Lung microvascular endothelial cell (primary cell): ENCODE measurements around the gene SYNE3. TPM values are rescaled to one million over a fixed set of nuclear protein-coding genes. Genes with fewer than 3 reads are reported as not detected.

Experiments
- DNase-seq, 2 donors: peaks; one replicate each; pipeline versions ENCODE4 v3.0.0 to v3.0.0-alpha.2; 2010; ENCODE audit warnings: low read depth in 2 of 2
- total RNA-seq: library from RNA; depleted of rRNA; stranded (reverse); fragments of >200 nt; gene quantifications from 2 replicates; pipeline ENCODE4 v1.2.1, GENCODE V29; 2014

The SYNE3 gene
- total RNA-seq, 1 donor from 2014 or later: 12.5 TPM

- DNase-seq: no peak
Observed at GRCh38 chr14:95540236-95540855, 23.9 kb upstream of the SYNE3 start.

DNA sequence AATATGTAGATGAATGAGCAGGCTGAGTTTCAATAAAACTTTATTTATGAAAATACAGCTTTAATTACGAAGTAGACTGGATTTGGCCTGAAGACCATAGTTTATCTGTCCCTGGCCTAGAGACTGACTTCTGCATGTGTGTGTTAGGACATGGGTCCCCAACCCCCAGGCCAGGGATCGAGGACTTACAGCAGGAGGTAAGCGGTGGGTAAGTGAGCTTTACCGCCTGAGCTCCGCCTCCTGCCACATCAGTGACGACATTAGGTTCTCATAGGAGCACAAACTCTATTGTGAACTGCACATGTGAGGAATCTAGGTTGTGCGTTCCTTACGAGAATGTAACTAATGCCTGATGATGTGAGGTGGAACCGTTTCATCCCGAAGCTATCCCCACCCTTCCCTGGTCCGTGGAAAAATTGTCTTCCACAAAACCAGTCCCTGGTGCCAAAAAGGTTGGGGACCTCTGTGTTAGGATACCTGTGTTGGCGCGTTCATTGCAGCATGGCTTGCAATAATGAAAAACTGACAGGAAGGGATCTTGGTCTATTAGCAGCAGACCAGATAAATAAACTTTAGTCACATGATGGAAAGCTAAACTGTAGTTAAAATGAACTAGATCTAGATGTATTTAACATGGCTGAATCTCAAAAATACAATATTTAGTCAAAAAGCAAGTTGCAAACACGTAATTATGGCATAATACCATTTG lies 22.5 kb upstream of the SYNE3 start:
- peak in 1 of 2 donors; percentile 17 for DNase-seq

DNA sequence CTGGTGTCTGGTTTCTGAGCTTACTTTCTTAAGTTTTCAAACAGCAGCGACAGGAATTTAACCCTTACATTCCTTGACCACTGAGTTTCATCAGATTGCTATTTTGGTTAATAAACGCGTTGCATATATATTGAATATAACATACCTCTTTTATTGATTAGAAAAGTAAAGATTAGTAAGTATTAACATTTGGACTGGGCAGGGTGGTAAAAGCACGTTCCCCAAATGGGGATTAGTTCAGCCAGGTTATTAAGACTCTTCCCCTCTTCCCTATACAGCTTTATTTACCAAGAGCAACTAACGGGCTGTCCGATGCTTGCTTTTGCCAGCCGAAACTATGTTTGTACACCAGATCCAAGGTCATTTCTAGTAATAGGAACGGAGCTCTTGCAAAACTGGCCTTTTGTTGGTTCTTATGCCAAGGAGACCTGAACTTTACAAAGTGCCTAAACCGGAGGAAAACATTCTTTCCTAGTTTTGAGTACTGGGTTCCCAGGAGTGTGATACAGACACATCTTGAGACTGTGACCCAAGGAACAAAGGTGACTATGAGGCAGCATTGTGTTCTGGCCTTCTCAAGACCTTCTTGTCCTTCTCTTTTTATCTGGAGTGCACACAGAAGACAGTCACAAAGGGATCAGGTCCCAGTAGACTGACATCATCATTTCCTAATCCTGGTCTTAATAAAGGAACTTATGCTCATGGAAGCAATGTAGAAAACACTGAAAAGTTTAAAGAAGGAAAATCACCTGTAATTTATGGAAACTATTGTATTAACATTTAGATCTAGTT lies 21.0 kb upstream of the SYNE3 start:
- no peak for DNase-seq

GRCh38 chr14:95536671-95537070 lies 20.2 kb upstream of the SYNE3 start:
- DNase-seq: no peak

DNA sequence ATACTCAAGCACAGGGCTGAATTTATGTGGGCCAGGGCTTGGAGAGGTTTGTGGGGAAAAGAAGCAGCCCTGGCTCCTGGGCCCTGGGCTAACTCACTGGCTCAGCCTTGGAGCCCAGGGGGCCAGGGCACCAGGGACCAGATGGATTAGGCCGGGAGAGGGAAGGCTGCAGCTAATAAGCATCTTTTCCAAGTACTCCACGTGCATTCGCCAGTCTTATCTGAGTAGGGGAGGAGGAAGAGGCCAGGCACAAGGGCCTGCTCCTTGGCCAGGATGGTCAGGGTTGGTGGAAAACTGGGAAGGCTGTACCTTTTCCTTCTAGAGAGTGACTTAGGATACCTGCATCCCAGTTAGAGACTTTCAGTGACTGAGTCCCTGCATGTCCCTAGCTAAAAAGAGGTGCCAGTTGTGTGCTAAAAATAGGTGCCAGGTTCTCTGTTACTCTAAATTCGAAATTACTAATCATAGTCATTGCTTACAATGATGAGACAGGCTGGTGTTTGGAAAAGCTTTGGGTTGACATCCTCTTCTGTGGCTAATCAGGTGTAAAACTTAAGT lies 19.7 kb upstream of the SYNE3 start:
- no peak for DNase-seq

DNA sequence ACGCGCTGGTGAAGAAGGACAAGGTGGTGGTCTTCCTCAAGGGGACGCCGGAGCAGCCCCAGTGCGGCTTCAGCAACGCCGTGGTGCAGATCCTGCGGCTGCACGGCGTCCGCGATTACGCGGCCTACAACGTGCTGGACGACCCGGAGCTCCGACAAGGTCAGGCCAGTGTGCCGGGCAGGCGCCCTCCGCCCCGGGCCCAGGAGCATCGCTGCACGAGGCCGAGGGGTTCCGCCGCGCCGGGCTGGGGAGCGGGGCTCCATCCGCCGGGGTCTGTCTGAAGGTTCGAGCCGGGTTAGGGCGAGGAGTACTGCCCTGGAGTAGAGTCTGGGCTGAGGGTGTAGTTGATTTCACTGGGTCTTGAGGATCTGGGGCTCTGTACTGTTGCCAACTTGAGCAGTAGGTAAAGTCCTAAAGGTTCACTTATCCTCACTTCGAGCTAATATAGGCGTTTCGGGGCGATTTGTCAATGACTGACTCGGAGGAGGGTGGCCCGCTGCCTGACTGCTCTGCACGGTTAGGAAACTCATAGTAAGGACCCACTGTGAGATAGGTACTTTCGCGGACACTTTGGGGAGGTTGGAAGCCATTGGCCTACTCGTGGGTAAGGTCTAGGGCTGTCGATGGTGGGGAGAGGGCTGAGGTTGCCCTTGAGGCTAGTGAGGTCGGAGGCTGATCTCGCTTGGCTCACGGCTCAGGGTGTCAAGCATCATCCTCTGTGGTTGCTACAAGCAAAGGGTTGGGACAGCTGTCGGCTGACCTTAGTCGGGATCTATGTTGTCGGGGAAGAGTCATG lies 19.0 kb upstream of the SYNE3 start:
- DNase-seq: peak in 1 of 2 donors; percentile 13

DNA sequence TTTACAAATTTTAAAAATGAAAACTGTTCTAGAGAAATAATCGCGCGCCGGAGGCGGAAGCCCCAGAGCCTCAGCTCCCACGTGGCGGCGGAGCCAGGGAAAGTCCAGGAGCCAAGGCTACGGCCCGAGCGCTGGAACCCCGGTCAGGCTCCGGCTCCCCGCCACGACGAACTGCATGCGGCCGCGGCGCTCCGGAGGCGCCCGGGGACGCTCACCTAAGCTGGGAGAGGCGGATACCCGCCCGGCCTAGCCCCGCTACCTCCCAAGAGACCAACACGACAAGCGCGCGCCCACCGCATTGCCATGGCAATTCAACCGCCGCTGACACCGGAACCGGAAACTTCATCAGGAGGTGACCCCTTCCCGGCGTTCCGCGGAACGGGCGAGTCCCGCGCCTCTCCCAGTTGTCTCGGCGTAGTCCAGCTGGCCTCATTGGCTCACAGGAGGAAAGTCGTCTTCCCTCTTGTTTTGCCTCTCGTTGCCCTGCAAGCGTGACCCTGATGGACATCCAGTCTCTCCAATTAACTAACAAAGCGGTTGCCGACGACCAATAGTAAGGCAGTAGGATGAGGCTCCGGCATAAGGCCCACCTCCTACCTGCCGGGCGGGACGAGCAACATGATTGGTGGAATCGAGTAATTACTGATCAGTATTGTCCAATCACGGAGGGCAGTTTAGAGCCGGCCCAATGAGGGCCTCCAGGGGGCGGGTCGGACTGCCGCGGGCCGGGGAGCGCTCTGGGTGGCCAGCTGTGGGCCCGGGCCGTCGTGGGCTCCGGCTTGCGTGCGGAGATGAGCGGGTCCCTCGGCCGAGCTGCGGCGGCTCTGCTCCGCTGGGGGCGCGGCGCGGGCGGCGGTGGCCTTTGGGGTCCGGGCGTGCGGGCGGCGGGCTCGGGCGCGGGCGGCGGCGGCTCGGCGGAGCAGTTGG lies 18.1 kb upstream of the SYNE3 start, which contains the start of gene GLRX5:
Gene GLRX5 (plus strand): TSS at position 752 of the 927 bp plus-strand sequence. CDS start 40 bp downstream, at position 792.
- peak; percentile 100 for DNase-seq

DNA sequence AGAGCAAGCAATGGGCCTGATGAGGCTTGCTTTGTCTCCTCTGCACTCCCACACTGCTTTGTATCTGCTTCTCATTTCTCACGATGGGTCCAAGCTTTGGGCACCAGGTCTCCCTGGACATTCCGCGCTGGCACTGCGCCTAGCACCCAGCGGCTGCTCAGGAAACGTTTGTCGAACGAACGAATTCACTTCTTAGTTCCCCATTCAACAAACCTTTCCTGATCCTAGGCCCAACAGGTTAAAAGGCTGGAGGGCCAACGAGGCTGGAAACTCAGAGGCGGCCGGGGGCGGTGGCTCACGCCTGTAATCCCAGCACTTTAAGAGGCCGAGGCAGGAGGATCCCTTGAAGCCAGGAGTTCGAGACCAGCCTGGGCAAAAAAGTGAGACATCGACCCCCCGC lies 17.4 kb upstream of the SYNE3 start:
- DNase-seq: peak in 1 of 2 donors; percentile 12

DNA sequence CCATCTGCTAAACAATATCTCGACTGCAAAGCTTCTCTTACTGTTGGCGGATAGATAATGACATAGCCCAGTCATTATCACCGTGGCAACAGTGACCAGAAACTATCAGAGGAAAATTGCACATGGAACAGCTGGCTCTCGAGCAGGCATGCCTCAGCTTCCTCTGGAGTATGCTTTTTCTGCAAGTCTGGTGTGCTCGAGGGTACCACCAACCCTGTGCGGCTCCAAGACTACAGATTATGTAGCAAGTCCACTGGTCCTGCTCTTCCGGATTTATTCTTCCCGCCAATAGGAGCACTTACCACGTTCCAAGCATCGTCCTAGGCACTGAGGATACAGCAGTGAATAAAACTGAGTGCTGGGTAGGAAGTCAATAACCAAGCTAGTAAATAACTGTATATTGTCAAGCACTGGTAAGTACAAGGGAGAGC lies 17.0 kb upstream of the SYNE3 start:
- peak; percentile 75 to 78 for DNase-seq

DNA sequence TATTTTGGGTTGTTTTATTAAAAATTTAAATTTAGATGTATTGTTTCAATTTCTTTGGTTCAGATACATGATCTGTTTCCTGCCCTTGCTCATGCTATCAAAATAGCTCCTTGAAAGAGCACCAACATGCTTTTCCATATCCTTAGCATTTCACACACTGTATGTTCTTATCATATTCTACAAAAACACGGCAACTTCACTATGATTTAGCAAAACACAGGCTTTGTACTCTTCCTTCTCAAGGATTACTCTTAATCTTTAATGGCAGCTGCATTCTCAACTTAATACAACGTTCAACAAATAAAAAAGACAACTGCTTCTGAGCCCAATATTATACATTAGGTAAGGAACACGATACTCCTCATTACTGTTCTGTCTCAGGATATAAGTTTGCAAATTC lies 15.5 kb upstream of the SYNE3 start:
- DNase-seq: no peak

DNA sequence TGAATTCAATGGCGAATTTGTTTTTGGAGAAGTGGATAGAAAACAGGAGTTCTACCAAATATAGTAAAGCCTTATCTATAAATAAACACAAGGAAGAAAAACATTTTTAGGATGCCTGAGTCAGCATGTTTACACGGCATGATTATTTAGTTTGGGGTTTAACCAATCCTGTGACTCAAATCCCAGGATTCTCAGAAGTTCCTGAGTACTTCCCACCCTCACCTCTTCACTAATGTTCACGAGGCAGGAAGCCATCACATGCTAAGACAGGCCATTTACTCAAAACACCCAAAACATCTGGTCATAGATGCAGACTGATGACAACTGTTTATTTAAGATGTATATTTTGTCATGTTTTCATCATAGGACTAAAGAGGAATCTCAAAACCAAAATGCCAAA lies 15.0 kb upstream of the SYNE3 start:
- DNase-seq: peak; percentile 9 to 70

DNA sequence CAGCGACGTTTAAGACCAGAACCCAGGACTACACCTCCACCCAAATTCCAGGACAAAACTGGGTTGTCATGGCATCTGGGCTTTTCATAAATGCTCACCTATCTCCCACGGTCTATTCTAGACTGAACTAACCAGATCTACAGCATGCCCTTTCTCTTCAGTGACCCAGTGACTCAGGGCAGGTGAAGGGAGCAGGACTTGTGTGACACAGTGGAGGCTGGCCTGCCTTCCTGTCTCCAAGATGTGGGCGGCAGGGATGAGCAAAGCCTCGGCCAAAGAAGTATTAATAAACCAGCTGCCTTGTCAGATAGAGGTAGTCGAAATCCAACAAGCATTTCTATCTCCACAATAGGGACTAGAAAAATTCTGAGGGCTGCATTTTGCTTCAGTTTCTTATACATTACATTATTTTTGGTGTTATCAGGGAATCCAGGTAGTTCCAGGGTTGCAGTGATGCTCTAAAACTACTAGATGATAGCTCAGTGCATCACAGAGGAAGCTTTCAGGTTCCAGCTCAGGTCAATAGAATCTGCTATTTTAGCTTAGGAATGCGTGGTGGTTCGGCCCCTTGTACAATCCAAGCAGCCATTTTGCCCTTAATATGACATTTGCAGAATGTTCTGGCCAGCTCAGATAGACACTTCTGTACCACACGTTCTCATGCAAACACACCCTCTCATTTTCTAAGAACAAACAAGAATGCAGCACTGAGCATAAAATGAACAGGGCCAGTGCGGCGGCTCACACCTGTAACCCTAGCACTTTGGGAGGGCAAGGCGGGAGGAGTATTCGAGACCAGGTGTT lies 14.2 kb upstream of the SYNE3 start:
- DNase-seq: no peak

- no peak for DNase-seq
Observed at GRCh38 chr14:95529216-95529615, 12.8 kb upstream of the SYNE3 start.

- DNase-seq: peak; percentile 70 to 71
Observed at GRCh38 chr14:95527387-95528002, 11.0 kb upstream of the SYNE3 start.

- DNase-seq: peak; percentile 26 to 71
Observed at GRCh38 chr14:95526483-95527386, 10.3 kb upstream of the SYNE3 start.

GRCh38 chr14:95525999-95526398 lies 9.5 kb upstream of the SYNE3 start:
- DNase-seq: no peak

- DNase-seq: no peak
Observed at GRCh38 chr14:95524706-95525512, 8.5 kb upstream of the SYNE3 start.
